GM21723 (cell line): ENCODE measurements around the gene UNC5A.

ENCODE experiments used
- ATAC-seq: cut with Tn5 transposase; IDR thresholded peaks from one replicate; pipeline ENCODE4 v1.9.1; 2021; ENCODE audit warnings: mild to moderate bottlenecking, moderate library complexity; ENCODE audit not compliant: unreplicated experiment

The UNC5A gene

DNA sequence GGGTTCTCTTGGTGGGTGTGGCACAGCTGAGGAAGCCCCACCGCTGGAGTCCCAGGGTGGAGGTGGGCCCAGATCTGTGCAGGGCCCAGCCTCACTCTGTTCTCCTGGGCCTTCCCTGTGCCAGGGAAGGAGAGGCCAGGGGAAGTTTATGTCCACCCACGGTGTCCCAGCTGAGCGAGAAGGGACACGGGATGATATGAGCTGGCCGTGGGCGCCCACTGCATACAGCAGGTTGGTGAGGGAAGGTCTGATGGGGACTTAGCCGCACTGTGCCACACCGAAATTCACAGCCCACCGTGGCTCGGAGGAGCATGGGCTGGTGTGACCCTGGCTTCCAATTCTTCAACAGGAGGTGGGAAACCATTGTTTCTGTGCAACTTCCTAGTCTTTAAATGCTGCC lies 33.9 kb downstream of the UNC5A start:
- no peak for ATAC-seq

DNA sequence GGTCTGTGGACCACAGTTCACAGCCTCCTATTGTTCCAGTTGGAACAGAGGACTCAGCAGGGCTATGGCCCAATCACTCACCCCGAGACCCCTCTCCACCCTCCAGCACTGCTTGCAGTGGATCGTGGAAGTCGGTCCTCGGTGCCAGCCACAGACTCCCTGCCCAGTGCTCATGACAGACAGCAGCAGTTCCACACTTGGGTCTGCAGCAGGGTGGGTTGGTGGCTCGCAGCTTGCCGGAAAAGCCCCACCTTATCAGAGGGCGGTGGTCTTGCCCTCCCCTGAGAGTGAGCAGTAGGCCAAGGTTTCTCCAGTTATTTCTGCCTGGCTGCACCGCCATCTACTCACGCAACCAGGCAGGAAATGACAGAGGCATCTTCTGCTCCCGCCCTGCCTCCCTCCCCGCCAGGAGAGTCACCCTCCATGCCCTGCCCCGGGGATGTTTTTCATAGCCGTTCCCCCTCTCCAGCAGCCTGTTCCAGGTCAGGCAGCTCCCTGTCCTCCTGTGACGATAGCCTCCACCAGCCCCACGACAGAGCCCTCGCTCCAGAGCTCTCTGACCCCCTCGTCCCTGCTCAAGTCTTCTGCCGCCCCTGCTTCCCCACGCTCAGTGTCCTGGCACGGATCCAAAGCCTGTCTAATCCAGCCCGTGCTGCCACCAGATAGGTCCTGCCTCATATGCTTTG lies 34.5 kb downstream of the UNC5A start:
- no peak for ATAC-seq

DNA sequence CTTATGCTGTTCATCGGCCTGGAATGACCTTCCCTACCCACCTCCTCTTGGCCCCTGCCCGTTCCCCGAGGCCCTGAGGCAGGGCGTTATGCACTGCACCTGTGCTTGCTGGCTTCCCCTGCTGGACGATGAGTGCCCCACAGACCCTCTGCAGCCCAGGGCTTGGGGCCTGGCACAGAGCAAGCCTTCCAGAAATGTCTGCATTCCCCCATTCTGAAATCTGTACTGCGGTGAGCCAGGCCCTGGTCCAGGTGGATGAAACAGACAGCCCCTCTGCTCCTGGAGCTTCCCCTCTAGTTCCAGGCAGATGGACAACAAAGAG lies 35.0 kb downstream of the UNC5A start:
- no peak for ATAC-seq

DNA sequence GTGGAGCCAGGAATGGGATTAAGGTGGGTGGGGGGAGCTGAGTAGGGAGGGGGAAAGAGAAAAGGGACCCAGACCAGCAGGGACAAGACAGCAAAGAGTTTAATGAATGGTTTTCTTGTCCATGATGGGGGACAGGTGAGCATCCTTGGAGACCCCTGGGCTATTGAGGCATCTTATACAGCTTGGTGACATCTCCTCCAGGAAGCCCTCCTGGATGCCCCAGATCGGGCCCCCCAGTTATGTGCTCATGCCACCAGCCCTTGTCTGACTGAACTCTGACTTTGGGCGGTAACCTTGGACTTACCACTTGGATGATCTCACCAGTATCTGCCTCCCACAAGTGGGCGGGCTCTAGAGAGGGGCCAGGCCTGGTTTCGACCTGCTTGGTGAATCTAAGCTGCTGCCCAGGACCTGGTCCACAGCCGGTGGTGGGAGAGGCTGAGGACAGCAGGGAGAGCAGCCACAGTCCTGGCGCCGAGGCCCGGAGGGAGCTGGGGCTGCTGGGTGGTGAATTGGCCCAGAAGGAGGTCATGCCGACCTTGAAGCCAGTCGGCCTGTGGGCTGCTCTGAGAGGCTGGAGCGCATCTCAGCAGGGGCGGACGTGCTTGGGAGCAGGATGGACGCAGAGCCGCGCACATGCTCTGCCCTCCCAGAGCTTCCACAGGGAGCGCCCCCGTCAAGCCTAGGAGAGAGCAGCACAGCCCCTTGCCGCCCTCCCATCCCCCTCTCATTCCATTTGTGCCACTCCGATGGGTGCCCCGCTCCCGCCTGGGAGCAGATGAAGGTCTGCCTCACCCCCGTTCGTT lies 36.2 kb downstream of the UNC5A start:
- ATAC-seq, result no peak

GRCh38 chr5:176847148-176847547 lies 36.8 kb downstream of the UNC5A start:
- no peak for ATAC-seq

DNA sequence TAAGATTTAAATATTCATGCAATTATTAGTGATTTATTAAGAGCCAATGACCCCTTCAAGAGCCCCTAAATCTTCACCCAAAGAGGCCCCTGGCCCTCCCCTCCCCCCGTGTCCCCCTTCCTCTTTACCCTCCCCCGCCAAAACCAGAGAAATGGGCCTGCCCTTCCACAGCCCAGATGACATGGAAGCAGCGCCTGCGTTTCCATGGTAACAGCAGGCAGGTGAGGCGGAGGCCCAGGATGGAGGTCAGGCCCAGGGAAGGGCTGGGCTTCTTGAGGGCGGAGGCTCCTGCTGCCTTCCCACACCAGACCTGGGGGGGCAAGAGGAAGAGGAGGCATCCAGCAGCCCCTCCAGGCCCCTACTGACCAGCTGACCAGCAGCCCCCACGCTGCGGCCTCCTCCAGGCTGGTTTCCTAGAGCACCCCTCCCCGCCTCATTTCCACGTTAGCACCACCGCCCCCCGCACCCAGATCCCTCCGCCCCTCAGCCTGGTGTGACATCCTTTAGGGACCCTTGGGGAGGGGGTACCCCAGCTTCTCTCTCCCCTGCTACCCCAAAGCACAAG lies 37.4 kb downstream of the UNC5A start:
- no peak for ATAC-seq

GRCh38 chr5:176848651-176849050 lies 38.3 kb downstream of the UNC5A start:
- ATAC-seq, result no peak

DNA sequence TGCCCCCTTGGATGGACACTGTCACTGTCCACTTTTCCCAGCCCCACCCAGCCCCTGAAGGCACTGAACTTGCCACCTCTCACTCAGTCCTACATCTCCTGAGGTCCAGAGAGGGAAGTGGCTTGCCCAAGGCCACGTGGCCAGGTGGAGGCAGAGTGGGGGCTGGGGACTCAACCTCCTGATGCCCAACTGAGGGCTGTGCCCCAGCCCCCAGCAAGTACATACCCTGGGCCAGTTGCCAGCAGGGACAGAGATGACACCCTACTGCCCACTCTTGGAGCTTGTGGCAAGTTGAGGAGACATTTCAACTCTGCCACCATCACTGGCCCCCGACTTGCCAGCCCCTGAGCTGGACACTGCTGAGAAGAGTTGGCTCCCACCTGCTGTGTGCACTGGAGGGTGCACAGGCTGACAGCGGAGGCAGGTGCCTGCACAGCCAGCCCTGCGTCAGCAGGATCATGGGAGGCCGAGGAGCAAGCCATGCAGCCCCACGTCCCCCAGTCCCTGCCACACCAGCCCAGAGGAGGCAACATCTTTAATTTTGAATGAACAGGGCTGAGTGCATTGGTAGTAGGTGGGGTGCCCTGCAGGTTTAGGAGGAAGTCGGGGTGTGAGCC lies 39.4 kb downstream of the UNC5A start:
- ATAC-seq, result no peak

GRCh38 chr5:176850371-176851245 lies 40.2 kb downstream of the UNC5A start:
- no peak for ATAC-seq

DNA sequence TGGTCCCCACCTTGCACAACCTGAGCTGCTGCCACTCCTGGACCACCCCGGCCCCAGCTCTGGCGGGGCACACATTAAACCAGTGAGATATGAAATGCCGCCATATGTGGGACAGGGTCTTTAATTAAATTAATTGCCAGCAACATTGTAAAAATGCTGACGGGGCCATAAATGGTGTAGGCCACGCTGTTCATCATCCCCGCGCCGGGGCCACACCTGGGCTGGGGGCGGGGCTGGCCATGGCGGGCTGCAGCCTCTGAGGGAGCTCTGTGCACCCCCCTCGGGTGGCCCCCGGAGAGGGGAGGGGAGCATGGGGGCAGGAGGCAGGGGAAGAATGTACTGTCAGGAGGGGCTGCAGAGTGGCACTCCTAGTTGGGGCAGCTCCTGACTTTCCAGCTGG lies 41.0 kb downstream of the UNC5A start:
- ATAC-seq, result no peak

DNA sequence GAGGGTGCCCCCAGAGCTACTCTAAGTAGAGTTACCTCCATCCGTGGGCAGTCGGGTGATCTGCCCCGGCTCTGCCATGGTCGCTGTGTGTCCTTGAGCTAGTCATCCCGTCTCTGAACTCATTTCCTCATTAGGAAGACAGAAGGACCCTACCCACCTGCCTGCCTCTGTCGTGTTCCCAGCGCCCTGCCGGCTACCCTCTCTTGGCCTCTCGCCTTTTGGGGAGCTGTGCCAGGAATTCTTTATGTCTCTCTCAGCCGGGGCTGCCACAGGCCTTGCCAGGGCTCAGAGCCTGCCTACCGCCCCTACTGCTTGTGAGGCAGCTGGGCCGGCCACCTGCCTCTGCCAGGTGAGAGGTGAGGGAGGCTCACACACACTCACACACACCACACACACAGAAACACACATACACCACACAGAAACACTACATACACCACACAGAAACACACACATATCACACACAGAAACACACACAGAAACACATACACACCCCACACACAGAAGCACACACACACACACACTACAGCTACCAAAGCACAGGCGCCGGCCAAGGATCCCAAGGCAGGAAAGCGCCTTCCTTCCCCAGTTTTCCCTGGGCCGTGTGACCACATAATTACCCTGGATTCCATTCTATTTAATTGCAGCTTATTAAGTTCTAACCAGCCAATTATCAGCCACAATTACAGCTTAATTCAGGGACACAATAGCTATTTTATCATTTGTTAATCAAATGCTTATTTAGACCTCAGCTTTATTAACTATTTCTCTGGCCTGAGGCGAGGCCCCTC lies 41.7 kb downstream of the UNC5A start:
- ATAC-seq, result no peak

- no peak for ATAC-seq
These were observed 42.9 kb downstream of the UNC5A start for GRCh38 chr5:176853151-176853778.

DNA sequence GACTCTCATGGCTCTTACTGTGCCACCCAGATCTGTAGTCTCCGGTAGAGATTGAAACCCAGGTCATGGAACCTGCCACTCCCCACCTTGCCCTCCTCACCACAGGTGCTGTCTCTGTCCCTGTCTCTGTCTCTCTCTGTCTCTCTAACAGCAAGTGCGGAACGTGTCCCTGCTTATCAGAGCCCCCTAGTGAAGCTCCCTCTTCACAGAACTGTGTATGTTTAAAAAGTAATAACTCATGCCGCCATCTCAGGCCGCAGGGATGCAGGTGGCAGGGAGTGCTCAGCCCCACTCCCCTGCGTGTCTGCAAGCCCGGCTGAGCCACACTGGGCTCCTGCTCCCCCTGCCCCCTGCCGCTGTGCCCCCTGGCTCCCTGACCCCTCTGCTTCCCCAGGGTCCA lies 43.8 kb downstream of the UNC5A start:
- no peak for ATAC-seq

DNA sequence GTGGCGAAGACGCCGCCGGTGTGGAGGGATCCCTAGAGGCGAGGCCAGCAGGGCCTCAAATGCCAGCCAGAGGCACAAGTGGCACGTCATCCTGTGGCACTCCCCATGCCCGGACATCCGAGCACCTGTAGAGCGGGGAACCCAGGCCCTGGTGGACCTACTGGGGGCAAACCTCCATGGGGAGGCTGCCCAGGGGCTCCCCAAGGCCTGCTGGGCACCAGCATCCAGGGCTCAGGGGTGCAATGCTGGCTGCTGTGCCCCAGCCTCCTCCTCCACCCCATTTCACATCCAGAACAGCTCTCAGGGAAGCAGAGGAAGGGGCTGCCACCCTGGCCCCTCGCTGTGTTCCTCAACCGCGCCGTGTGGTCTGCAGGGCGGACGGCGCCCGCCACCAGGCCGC lies 45.2 kb downstream of the UNC5A start:
- ATAC-seq, result no peak

GRCh38 chr5:176856746-176857145 lies 46.4 kb downstream of the UNC5A start:
- ATAC-seq, result no peak

DNA sequence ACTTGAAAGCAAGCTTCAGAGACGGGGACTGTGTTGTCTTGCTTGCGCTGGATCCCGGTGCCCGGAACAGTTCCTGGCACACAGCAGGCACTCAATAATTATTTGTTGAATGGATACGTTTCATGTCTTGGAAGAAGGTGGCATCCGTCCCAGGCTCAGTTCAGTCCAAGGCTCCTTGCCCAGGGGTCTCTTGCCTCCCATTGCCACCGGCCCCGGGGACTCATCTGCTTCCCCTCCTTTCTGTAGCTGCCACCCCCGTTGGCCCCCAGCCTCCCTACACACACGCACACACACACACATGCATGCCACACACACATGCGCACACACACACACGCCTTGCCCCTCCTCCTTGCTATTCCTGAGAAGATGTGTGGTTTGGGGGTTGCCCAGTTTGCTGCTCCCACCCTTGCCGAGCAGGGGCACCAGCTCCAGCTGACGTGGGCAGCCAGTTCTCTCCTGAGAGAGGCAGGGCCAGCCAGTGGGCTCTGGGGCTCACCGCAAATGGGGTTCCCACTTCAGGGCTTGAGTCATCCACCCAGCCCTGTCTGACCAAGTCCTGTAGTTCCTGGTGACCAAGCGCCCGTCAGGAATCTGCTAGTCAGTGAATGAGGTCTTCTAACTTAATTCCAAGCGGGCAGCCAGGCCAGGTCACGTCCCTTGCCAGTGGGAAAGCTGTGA lies 47.0 kb downstream of the UNC5A start:
- no peak for ATAC-seq

- ATAC-seq, result no peak
These were observed 47.5 kb downstream of the UNC5A start for GRCh38 chr5:176857894-176858273.

DNA sequence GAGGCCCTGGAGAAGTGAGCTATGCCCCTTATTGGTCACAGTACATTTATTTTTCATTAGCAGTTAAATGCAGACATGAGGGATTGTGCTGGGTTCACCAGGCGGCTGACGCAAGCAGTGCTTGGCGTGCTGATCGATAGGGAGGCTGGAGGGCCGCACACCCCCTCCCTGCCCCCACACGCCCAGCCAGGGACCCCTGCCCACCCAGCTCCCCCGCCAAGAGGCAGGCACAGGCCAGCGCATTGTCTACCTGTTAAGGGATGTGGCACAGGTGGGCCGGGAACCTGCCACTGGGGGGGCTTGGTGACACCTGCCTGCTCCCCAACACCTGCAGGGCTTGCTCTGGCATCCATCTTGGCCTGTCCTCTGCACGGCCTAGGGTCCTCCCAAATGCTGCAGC lies 49.6 kb downstream of the UNC5A start:
- no peak for ATAC-seq

GRCh38 chr5:176860381-176860780 lies 50.0 kb downstream of the UNC5A start:
- no peak for ATAC-seq
